ENCODE measurements around the gene BBS2.

Gene BBS2

GRCh38 chr16:56488035-56488434 lies 31.8 kb downstream of the BBS2 start:
- TF ChIP-seq, protein P1, sequence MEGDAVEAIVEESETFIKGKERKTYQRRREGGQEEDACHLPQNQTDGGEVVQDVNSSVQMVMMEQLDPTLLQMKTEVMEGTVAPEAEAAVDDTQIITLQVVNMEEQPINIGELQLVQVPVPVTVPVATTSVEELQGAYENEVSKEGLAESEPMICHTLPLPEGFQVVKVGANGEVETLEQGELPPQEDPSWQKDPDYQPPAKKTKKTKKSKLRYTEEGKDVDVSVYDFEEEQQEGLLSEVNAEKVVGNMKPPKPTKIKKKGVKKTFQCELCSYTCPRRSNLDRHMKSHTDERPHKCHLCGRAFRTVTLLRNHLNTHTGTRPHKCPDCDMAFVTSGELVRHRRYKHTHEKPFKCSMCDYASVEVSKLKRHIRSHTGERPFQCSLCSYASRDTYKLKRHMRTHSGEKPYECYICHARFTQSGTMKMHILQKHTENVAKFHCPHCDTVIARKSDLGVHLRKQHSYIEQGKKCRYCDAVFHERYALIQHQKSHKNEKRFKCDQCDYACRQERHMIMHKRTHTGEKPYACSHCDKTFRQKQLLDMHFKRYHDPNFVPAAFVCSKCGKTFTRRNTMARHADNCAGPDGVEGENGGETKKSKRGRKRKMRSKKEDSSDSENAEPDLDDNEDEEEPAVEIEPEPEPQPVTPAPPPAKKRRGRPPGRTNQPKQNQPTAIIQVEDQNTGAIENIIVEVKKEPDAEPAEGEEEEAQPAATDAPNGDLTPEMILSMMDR (IDR thresholded peaks at IDR 0.05; ENCODE audit: insufficient read depth, missing control alignments): no peak
- no peak for FAIRE-seq
- DNase-seq (ENCODE audit: insufficient read length, low spot score): no peak

GRCh38 chr16:56483394-56483793 lies 36.4 kb downstream of the BBS2 start:
- TF ChIP-seq, protein P1 (IDR thresholded peaks at IDR 0.05; ENCODE audit: insufficient read depth, missing control alignments): no peak
- FAIRE-seq: no peak
- no peak for DNase-seq (ENCODE audit: insufficient read length, low spot score)

DNA sequence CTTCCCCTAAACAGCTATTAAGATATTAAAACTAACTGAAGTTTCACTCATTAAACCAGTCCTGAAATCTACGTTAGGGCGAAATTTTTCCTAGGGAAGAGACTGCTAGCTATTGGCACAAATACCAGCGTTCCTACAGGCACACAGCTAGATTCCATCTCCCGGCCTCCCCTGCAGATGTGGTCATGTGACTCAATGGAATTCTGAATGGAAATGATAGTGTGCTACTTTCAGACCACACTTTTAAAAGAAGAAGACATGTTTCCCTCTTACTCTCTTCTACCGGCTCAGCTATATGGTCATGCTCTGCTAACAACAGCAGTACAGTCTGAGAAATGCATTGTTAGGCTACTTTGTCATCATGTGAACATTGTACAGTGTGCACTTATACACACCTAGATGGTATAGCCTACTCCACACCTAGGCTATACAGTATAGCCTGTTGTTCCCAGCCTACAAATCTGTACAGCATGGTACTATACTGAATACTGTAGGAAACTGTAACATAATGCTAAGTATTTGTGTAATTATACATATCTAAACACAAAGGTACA lies 37.1 kb downstream of the BBS2 start:
- FAIRE-seq (no peak), DNase-seq (ENCODE audit: insufficient read length, low spot score) (no peak)
- TF ChIP-seq, protein P1 (IDR thresholded peaks at IDR 0.05; ENCODE audit: insufficient read depth, missing control alignments): no peak

DNA sequence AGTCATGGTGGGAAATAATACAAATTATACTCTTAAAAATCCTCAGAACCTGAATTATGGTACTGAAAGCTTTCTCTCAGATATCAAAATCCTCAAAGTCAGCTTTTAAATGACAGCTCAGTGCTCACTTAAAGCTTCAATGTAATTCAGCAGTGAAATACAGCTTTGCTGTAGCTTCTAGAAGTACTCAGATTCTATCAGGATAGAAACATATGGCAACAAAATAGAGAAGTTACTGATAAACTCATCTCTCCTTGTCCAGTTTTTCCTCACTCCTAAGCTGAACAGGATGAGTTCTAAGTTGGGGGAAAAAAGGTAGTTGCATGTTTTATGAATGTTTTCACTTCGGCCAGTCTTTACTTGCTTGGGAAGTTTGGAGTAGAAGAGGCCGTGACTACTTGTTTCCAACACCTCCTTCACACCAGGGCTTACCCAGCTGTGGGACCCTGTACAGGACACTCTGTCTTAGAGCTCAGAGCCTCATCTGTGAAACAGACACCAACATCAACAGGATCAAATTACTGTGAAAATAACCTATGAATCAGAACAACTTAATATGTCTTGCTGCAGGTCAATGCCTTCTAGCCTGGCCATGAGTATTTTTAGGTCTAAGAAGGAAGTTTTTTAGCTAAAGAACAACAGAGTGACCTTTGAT lies 38.2 kb downstream of the BBS2 start:
- TF ChIP-seq, protein P1 (IDR thresholded peaks at IDR 0.05; ENCODE audit: insufficient read depth, missing control alignments): no peak
- DNase-seq (ENCODE audit: insufficient read length, low spot score) (no peak), FAIRE-seq (no peak)

- no peak for FAIRE-seq
- DNase-seq (ENCODE audit: insufficient read length, low spot score): no peak
- TF ChIP-seq, protein P1 (IDR thresholded peaks at IDR 0.05; ENCODE audit: insufficient read depth, missing control alignments): no peak
These were observed 38.9 kb downstream of the BBS2 start for GRCh38 chr16:56480776-56481467.

DNA sequence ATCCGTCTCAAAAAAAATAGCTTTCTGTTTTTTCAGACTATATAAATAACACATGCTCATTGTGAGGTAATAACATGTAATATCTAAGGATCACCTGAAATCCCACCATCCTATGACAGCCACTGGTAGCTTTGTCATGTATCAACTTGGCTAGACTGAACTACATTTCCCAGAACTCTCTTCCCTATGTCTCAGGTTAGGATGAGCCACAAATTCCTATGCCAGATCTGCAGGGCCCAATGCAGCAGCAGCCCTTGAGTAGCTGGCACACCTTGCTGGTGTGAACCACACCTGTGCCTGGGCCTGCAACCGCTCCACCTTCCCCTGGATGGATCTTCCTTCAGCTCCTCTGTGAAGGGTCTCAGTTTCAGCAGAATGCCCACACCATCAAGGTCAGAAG lies 40.4 kb downstream of the BBS2 start:
- DNase-seq (ENCODE audit: insufficient read length, low spot score) (no peak), FAIRE-seq (no peak)
- TF ChIP-seq, protein P1 (IDR thresholded peaks at IDR 0.05; ENCODE audit: insufficient read depth, missing control alignments): no peak

Measured in D721Med (cell line).